AG09309 (cell line): ENCODE results near the gene ATP5MG.
"Not testable (repeated sequence)": the region's sequence is repeated elsewhere in the genome, so short reads cannot be mapped to it uniquely, and the experiment has no call there.

Source experiments
- DNase-seq: peaks from one replicate; pipeline ENCODE4 v3.0.0-alpha.2; 2010; ENCODE audit warnings: low read depth
- H3K4me3 ChIP-seq: 2 replicates; pipeline ENCODE4 v1.5.1; 2011; ENCODE audit warnings: mild to moderate bottlenecking, low read depth, low read length, moderate library complexity; ENCODE audit not compliant: control insufficient read depth
- TF ChIP-seq, protein P1 (sequence below): IDR thresholded peaks from 2 replicates; pipeline ENCODE4 v1.5.1; 2011; ENCODE audit warnings: mild to moderate bottlenecking, low read depth, low read length, inconsistent platforms; ENCODE audit not compliant: insufficient read depth, control insufficient read depth; ENCODE audit errors: missing control alignments

Gene ATP5MG

DNA sequence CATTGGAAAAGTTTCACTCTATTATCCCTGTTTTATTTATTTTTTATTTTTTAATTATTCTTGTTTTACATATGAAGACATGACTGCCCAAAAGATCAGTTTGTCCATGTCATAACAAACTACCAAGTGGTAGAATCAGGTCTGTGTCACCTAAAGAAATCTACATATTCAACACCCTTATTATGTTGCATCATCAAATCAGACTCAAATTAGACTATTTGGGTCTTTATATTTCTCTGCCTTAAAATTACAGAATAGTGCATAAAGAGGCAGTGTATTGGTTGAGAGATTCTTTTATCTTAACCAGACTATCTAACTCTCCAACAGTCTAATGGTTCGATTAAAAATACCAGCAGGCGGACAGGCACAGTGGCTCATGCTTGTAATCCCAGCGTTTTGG lies 18.5 kb upstream of the ATP5MG start:
- DNase-seq, result no peak
- H3K4me3 ChIP-seq, result no peak overlapping the region
- TF ChIP-seq, protein P1, sequence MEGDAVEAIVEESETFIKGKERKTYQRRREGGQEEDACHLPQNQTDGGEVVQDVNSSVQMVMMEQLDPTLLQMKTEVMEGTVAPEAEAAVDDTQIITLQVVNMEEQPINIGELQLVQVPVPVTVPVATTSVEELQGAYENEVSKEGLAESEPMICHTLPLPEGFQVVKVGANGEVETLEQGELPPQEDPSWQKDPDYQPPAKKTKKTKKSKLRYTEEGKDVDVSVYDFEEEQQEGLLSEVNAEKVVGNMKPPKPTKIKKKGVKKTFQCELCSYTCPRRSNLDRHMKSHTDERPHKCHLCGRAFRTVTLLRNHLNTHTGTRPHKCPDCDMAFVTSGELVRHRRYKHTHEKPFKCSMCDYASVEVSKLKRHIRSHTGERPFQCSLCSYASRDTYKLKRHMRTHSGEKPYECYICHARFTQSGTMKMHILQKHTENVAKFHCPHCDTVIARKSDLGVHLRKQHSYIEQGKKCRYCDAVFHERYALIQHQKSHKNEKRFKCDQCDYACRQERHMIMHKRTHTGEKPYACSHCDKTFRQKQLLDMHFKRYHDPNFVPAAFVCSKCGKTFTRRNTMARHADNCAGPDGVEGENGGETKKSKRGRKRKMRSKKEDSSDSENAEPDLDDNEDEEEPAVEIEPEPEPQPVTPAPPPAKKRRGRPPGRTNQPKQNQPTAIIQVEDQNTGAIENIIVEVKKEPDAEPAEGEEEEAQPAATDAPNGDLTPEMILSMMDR, result no peak

GRCh38 chr11:118383657-118384056 lies 17.7 kb upstream of the ATP5MG start:
- TF ChIP-seq, protein P1, result no peak
- H3K4me3 ChIP-seq, result no peak overlapping the region
- no peak for DNase-seq

GRCh38 chr11:118396097-118396501 lies 5.3 kb upstream of the ATP5MG start:
- no peak overlapping the region for H3K4me3 ChIP-seq
- TF ChIP-seq, protein P1, result no peak
- no peak for DNase-seq

GRCh38 chr11:118397448-118397847 lies 4.0 kb upstream of the ATP5MG start:
- no peak for DNase-seq
- no peak overlapping the region for H3K4me3 ChIP-seq
- TF ChIP-seq, protein P1, result no peak

DNA sequence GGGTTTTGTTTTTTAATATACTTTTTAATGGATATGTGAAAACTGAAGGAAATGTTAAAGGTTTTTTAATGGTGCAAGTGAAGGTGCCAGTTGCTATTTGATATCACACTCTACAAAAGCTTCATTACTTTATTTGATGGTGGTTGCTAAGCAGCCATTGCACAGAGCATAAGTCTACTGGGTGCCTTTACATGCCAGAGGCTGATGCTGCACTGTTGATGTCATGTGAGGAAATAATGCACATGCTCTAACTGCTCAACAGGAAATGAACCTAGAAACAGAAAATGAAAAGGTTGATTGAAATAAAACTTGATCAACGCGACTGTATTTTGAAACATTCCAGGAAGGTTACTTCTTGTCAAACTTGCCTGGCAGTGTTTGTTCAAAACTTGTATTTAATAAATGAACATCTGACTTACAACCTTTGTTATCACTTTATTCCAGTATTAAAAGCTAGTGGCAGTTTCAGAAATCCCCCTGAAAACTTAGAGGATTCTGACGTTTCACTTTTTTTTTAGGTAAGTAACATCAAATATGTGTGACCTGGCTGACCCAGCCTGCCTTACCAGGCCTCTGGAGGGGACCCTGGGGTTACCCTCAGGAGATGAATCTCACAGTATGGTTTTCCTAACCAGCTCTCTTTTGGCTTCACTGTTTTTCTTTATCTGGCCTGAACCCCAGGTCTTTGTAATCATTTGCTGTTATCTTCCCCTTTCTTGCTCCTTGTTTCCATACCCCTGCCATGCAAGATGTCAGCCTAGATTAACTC lies 2.4 kb upstream of the ATP5MG start:
- no peak for DNase-seq
- TF ChIP-seq, protein P1, result no peak
- H3K4me3 ChIP-seq, result no peak overlapping the region

GRCh38 chr11:118401880-118402590 lies 629 bp downstream of the ATP5MG start:
- DNase-seq, result peak; percentile 88
- TF ChIP-seq, protein P1, result peak; percentile 10
- peak overlapping the region; percentile 94 for H3K4me3 ChIP-seq

DNA sequence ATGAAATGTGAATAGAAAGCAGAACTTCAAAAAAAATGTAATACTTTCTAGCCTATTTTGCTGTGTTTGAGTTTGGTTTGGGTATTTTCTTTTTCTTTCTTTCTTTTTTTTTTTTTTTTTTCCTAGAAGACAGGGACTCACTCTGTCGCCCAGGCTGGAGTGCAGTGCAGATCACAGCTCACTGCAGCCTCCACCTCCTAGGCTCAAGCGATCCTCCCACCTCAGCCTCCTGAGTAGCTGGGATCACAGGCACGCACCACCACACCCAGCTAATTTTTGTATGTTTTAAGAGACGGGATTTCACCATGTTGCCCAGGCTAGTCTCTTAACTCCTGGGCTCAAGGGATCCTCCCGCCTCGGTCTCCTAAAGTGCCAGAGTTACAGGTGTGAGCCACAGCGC lies 1.2 kb downstream of the ATP5MG start:
- not testable (repeated sequence) for DNase-seq
- peak overlapping the region; percentile 33 for H3K4me3 ChIP-seq
